Muscle of arm (tissue), 12 donors: Measurements from ENCODE around the gene GATD1. TPM values are rescaled to one million over a fixed set of nuclear protein-coding genes. Genes with fewer than 3 reads are reported as not detected.

Experiments
- DNase-seq: peaks from one replicate; pipeline ENCODE4 v3.0.0-alpha.2; 2013
- polyA plus RNA-seq, 12 donors: library from polyadenylated mRNA; unstranded; fragments of 120-200 nt; gene quantifications; one replicate each; pipeline ENCODE4 v1.2.1, GENCODE V29; 2013; ENCODE audit not compliant: insufficient read length in 12 of 12

The GATD1 gene
- polyA plus RNA-seq, 12 donors = 32.8 to 54.7 (median 36.4) TPM; not detected in 1

DNA sequence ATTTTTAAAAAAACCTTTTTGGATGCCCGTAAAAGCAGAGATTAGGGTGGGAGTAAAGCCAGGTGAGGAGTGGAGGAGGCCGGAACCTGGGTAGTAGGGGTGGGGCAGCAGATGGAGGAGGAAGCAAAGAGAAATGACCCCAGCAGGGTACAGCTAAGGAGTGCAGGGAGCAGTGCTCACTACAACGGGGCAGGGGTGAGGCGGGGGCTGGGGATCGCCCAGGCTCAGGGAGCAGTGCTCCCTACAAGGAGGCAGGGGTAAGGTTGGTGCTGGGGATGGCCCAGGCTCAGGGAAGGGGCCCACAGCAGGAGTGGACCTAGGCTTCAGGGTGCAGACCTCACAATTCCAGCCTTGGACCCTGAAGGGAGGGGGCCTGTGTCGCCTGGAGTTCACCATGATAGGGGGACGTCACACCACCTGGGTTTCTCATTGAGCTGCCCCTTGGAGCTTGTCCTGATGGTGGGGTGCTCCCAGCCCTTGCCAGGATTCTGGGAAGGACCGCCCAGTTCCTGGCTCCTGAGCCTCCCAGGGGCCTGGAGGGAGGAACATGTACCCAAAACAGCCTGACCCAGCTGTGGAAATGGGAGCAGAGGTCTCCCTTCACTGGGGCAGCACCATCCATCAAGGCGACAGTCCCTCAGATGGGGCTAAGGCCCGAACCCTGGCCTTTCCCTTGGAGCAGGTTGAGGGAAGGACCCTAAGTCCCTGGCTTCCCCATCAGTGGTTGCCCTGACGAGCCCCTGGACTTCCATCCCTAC lies 38.6 kb upstream of the GATD1 start:
- DNase-seq = no peak

GRCh38 chr11:813456-814096 lies 36.3 kb upstream of the GATD1 start:
- DNase-seq = no peak

- no peak for DNase-seq
These were observed 35.8 kb upstream of the GATD1 start for GRCh38 chr11:813072-813455.

- DNase-seq = no peak
These were observed 35.1 kb upstream of the GATD1 start for GRCh38 chr11:812390-812789.

DNA sequence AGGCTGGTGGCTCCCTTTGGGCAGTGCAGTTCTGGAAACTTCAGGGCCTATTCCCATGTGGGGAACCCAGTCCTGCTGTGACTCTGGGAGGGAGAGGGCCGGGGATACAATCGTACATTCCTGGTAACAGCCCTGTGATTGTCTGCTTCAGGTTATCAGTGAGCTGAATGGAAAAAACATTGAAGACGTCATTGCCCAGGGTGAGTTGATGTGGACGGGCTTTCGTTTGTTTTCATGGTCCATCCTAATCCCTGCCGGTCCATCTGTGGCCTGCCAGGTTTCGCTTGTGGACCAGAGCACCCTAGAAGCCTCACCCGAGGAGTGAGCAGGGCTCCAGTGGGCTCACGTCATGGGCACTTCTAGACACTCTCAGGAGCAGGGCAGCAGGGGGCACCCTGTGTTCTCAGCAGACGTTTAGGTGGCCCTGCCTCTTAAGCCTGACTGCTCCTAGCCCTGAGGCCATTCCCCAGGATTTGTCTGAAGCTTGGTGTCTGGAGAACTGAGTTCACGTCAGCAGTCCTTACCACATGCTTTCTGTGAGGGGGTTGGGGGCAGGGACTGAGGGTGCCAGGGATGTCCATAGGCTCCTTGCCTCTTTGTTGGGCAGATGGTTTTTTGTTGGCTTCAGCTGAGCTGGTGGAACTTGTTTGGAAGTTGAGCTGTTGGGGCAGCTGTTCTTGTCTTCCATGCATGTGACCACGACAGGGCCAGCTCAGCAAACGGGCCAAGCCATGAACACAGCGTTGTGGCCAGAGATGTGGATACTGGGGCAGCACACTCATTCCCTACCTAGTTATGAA lies 34.4 kb upstream of the GATD1 start:
- no peak for DNase-seq

DNA sequence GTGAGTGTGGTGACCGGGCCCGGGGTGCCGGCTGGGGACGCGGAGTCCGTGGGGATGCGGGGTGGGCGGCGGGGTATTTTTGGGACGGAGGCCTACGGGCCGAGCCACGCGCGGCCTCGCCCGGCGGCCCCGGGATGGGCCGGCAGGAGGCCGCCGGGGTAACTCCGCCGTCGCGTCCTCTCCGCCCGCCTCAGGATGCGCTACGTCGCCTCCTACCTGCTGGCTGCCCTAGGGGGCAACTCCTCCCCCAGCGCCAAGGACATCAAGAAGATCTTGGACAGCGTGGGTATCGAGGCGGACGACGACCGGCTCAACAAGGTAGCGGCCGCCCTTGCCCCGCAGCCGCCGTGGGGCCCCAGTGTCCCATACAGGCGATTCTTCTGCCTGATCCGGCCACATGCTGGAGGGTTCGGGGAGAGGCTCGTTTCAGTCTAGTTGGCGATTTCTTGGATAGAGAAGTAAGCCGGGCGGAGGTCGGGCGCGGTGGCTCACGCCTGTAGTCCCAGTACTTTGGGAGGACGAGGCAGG lies 32.8 kb upstream of the GATD1 start:
- DNase-seq = no peak

- DNase-seq = peak; percentile 99
These were observed 32.2 kb upstream of the GATD1 start, which contains the start of gene RPLP2 for GRCh38 chr11:809287-810039. Gene RPLP2, plus strand, starts transcription at chr11:809967. Its CDS starts 268 bp downstream, at chr11:810235.

DNA sequence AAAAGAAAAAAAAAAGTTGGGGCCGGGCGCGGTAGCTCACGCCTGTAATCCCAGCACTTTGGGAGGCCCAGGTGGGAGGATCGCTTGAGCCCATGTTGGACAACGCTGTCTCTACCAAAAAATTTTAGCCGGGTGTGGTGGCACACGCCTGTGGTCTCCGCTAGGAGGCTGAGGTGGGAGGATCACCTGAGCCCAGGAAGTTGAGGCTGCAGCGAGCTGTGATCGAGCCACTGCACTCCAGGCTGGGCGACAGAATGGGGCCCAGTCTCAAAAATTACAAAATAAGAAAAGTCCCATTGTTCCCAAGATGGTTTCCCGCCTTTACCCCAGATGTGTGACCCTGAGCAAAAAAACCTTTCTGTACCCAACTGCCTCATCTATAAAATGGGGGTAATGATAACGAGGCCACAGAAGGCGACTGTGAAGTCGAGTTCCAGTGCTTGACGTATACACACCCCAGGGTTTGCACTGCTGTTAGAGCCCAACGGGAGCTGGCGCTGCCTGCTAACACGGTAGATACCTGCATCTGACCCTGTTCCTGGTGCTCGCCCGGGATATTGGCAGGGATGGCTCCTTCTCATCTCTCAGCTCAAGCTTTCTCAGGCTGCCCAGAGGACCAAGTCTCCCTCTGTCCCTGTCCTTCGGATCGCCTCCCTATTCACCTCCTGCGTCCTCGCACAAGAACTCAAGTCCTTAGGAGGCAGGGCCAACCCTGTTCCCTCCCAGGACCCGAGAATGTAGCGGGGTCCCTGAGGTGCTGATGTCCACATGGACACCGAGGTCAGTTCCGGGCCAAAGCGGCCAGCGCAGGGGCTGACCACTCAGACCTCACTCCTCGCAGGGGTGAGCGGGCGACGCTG lies 31.4 kb upstream of the GATD1 start:
- DNase-seq = no peak

GRCh38 chr11:804599-804964 lies 27.3 kb upstream of the GATD1 start:
- no peak for DNase-seq

GRCh38 chr11:803770-804598 lies 26.7 kb upstream of the GATD1 start:
- no peak for DNase-seq

- no peak for DNase-seq
These were observed 26.1 kb upstream of the GATD1 start for GRCh38 chr11:803467-803742.

DNA sequence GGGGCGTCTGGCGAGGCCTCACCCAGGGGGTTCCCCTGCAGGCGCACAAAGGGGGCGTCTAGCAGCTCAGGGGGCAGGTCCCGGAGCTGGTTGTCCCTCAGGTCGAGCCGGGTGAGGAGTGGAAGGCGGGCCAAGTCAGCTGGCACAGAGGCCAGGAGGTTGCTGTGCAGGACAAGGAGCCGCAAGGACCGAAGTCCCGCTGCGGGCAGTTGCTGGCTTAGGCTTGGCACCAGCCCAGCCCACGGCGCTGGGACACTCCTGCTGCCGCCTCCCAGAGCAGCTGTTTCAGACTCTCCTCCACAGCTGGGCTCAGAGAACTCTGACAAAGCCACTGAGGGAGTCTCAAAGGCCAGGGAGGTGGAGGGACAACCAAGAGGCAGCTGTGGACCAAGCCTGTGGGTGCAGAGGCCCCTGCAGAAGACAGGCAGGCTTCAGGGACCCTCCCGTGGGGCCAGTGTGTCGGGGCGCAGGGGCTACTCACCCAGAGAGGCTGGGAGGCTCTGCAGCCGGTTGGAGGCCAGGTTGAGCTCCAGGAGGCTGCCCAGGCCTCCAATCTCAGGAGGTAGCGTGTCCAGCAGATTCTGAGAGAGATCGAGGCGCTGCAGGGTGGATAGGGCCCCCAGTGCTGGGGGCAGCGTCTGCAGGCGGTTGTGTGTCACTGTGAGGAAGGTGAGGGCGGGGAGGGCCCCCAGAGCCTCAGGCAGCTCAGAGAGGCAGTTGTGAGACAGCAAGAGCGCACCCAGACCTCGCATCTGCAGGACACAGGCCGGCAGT lies 25.6 kb upstream of the GATD1 start:
- DNase-seq = no peak

DNA sequence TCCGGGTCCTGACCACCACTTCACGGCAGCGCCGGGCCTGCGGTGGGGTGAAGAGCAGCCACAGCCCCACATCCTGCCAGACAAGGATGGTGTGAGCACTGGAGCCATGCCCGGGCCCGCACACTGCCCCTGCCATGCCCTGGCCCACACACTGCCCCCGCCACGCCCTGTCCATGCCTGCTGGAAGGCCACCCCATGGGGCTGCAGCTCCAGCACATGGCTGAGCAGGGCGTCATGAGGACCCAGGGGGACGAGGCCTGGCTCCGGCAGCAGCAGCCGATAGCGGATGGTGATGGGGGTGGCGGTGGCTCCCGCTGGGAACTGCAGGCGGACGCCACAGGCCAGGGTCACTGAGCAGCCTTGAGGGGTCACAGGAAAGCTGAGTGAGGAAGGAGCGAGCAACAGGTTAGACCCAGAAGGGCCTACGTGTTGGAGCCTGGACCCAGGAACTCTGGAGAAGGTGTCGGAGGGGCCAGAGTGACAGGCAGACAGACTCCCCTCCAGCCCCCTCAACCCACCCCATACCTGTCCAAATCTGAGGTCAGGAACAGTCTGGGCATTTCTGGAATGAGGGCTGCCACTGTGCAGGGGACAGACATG lies 24.8 kb upstream of the GATD1 start:
- DNase-seq = no peak

DNA sequence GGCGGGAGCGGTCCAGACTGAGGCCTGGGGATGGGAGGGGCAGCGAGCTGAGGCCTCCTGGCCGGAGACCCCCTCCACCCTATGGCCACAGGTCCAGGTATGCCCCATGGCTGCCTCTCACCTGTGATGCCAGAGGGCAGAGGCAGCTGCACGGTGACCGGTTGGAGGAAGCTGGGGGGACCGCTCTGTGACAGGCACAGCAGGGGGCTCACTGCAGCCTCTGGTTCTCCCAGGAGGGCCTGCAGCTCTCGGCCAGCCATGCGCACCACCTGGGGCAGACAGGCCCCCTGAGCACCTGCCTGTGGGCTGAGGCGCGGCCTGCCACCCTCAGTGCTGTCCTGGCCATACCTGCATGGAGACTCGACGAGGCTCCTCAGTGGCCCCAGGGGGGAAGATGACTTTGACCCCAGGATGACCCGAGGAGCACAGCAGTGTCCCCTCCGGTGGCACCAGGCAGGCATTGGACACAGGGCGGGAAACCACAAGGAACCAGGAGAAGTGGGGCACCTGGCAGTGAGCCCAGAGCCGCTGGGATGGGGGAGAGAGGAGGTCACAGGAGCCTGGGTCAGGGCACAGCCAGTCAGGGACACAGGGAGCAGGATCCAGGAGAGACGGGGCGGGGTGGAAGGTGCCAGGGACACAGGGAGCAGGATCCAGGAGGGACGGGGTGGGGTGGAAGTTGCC lies 24.0 kb upstream of the GATD1 start:
- no peak for DNase-seq

- DNase-seq = no peak
These were observed 23.2 kb upstream of the GATD1 start for GRCh38 chr11:800473-800872.

DNA sequence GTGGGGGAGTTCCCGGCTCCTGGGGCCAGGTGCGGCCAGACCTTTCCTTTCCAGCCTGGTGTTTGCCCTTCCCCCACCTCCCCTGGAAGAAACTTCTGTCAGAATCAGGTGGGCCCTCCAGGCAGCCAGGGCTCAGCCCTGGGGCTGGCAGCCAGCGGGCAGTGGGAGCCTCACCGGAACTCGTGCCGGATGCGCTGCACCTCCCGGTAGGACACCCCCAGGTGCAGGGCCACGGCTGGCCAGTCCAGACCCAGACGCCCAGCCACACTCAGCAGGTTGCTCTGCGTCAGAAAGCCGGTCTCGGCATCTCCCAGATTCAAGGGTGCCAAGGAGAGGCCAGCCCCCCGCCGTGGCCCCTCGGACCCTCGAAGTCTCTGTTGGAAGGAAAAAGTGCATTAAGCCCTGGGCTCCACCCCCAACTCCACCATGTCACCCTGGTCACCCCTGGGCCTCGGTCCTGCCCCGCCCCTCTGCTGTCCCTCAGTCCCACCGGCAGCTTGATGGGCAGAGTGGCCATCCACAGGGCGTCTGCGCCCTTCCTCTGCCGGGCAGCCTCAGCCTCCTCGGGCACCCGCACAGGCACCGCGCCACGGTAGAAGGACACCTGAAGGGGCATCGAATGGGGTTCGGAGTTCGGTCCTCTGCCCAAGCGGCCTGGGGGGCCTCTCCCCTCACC lies 22.5 kb upstream of the GATD1 start:
- no peak for DNase-seq

- DNase-seq = peak; percentile 80
These were observed 20.9 kb upstream of the GATD1 start, which contains the start of gene SLC25A22 for GRCh38 chr11:798093-798713. Gene SLC25A22, minus strand, starts transcription at chr11:798281. Its CDS starts 3,275 bp downstream, at chr11:795006.
